Mesenchymal stem cell (in vitro differentiated cells and primary cell): ENCODE results near the gene RRP8. TPM values are rescaled to one million over a fixed set of nuclear protein-coding genes. Genes with fewer than 3 reads are reported as not detected.
A peak's percentile ranks its signal among the peaks of the same experiment; 100 is the strongest.

Source experiments
- DNase-seq: peaks from one replicate; pipeline ENCODE4 v3.0.0-alpha.2; 2013
- H2AFZ ChIP-seq: one replicate; pipeline ENCODE4 v1.6.1; 2013; ENCODE audit warnings: low read depth, mild to moderate bottlenecking, control low read depth, inconsistent platforms, low read length, moderate library complexity
- H2AK5ac ChIP-seq: 2 replicates; pipeline ENCODE4 v1.6.1; 2013; ENCODE audit warnings: low read length, moderate library complexity, mild to moderate bottlenecking, inconsistent platforms; ENCODE audit not compliant: severe bottlenecking
- H2BK120ac ChIP-seq: one replicate; pipeline ENCODE4 v1.6.1; 2013; ENCODE audit warnings: low read depth, mild to moderate bottlenecking, inconsistent platforms, low read length, moderate library complexity
- H2BK12ac ChIP-seq, 2 experiments: one replicate each; pipeline ENCODE4 v1.6.1; 2013; ENCODE audit warnings: inconsistent platforms in 2 of 2, low read length in 2 of 2, mild to moderate bottlenecking in 2 of 2, moderate library complexity in 2 of 2, control low read depth in 1 of 2
- H2BK15ac ChIP-seq: one replicate; pipeline ENCODE4 v1.6.1; 2013; ENCODE audit warnings: mild to moderate bottlenecking, low read depth, inconsistent platforms; ENCODE audit not compliant: poor library complexity, severe bottlenecking
- H2BK5ac ChIP-seq: 2 replicates; pipeline ENCODE4 v1.6.1; 2013; ENCODE audit warnings: low read depth, mild to moderate bottlenecking, low read length, control low read depth, inconsistent platforms; ENCODE audit not compliant: poor library complexity, severe bottlenecking
- H3K14ac ChIP-seq, 2 experiments: one replicate each; pipeline ENCODE4 v1.6.1; 2013; ENCODE audit warnings: inconsistent platforms in 2 of 2, low read length in 2 of 2, control low read depth in 1 of 2, mild to moderate bottlenecking in 1 of 2, moderate library complexity in 1 of 2
- H3K18ac ChIP-seq, 2 experiments: one replicate each; pipeline ENCODE4 v1.6.1; 2013; ENCODE audit warnings: inconsistent platforms in 2 of 2, low read length in 2 of 2, control low read depth in 1 of 2, low read depth in 1 of 2, mild to moderate bottlenecking in 1 of 2
- H3K23ac ChIP-seq, 2 experiments: one replicate each; pipeline ENCODE4 v1.6.1; 2013; ENCODE audit warnings: inconsistent platforms in 2 of 2, low read length in 2 of 2, mild to moderate bottlenecking in 2 of 2, moderate library complexity in 2 of 2, control low read depth in 1 of 2
- H3K27ac ChIP-seq: 2 replicates; pipeline ENCODE4 v1.5.1; 2013; ENCODE audit warnings: mild to moderate bottlenecking, moderate library complexity, low read length, control low read depth, inconsistent platforms; ENCODE audit not compliant: poor library complexity, severe bottlenecking
- H3K27me3 ChIP-seq, 2 experiments: 2 replicates each; pipeline versions ENCODE4 v1.6.1 to v1.7.0; 2013; ENCODE audit warnings: low read length in 2 of 2, mild to moderate bottlenecking in 2 of 2, moderate library complexity in 2 of 2, control low read depth in 1 of 2, inconsistent platforms in 1 of 2; ENCODE audit not compliant: control insufficient read depth in 1 of 2, insufficient read depth in 1 of 2
- H3K36me3 ChIP-seq, 2 experiments: 2 replicates each; pipeline versions ENCODE4 v1.6.1 to v1.7.0; 2013; ENCODE audit warnings: low read length in 2 of 2, control low read depth in 1 of 2, inconsistent platforms in 1 of 2, low read depth in 1 of 2, mild to moderate bottlenecking in 1 of 2; ENCODE audit not compliant: insufficient read depth in 2 of 2, control insufficient read depth in 1 of 2
- H3K4ac ChIP-seq, 2 experiments: one replicate each; pipeline ENCODE4 v1.6.1; 2013; ENCODE audit warnings: inconsistent platforms in 2 of 2, low read length in 2 of 2, mild to moderate bottlenecking in 2 of 2, moderate library complexity in 2 of 2, control low read depth in 1 of 2, low read depth in 1 of 2
- H3K4me1 ChIP-seq: 2 replicates; pipeline ENCODE4 v1.6.1; 2013; ENCODE audit warnings: low read depth, low read length, control low read depth; ENCODE audit not compliant: control insufficient read depth, insufficient read depth
- H3K4me2 ChIP-seq: 2 replicates; pipeline ENCODE4 v1.6.1; 2013; ENCODE audit warnings: low read length, mild to moderate bottlenecking, inconsistent platforms; ENCODE audit not compliant: poor library complexity, severe bottlenecking
- H3K4me3 ChIP-seq, 2 experiments: 2 replicates each; pipeline versions ENCODE4 v1.5.1 to v1.7.0; 2013; ENCODE audit warnings: low read length in 2 of 2, mild to moderate bottlenecking in 2 of 2, control low read depth in 1 of 2, low read depth in 1 of 2; ENCODE audit not compliant: insufficient read depth in 1 of 2
- H3K79me1 ChIP-seq: replicated peaks from 2 replicates; pipeline ENCODE4 v1.6.1; 2013; ENCODE audit warnings: mild to moderate bottlenecking, control low read depth, low read length, inconsistent platforms; ENCODE audit not compliant: poor library complexity, severe bottlenecking
- H3K9ac ChIP-seq: 2 replicates; pipeline ENCODE4 v1.7.0; 2013; ENCODE audit warnings: mild to moderate bottlenecking, low read length, moderate library complexity
- H3K9me3 ChIP-seq: 2 replicates; pipeline ENCODE4 v1.7.0; 2013; ENCODE audit warnings: mild to moderate bottlenecking, low read length; ENCODE audit not compliant: control insufficient read depth
- H4K8ac ChIP-seq: one replicate; pipeline ENCODE4 v1.6.1; 2013; ENCODE audit warnings: inconsistent platforms, mild to moderate bottlenecking, low read length, moderate library complexity
- H4K91ac ChIP-seq: one replicate; pipeline ENCODE4 v1.6.1; 2013; ENCODE audit warnings: mild to moderate bottlenecking, low read length, inconsistent platforms
- WGBS: methylation state at CpG from one replicate; pipeline ENCODE4 v1.1.7; 2013; ENCODE audit warnings: mixed read lengths; 5-methylcytosine and 5-hydroxymethylcytosine counted together
- polyA plus RNA-seq, 2 experiments: library from polyadenylated mRNA; stranded (reverse); fragments of 200-250 nt; gene quantifications; one replicate each; pipeline ENCODE4 v1.2.3, GENCODE V29; 2013

RRP8 gene
- 21.1 TPM for polyA plus RNA-seq (2013, experiment 1 of 2)
- 22.0 TPM for polyA plus RNA-seq (2013, experiment 2 of 2)

DNA sequence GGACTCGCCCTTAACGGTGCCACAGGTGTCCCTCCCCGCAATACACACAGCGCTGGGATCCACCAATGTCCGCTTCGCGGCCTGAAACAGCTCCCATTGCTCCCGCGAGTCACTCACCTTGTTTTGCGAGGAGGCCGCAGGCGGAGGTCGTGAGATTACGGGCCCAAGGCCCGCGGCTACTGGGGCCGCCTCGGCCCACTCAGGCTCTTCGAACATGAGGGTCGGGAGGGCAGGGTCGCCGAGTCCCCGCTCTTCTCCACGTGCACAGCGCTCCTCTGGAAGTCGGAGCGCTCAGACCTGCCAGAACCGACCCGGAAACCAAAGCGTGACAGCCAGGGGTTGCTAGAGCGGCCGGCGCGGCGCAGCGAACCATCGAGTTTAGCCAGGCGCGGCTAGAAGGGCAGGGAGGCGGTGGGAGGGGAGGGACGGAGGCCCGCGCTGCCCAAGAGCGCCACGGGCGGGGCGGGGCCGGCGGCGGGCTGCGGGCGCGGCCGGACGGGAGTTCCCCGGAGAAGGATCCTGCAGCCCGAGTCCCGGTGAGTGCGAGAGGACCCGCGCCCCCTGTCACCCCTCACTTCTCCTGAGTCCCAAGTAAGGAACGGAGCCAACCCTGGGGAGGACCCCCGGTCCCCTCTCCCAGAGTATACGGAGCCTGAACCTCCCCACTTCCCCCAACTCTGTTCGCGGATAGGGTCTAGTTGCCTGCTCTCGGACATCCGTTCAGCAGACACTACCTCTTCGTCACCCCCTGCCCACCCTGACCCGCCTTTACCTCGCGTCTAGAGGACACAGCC is at the start of gene RRP8, which contains the start of gene ILK:
Gene RRP8 (minus strand): TSS at position 330 of the 794 bp plus-strand sequence. CDS start 114 bp downstream, at position 216.
Gene ILK (plus strand): TSS at position 488 of the 794 bp plus-strand sequence. CDS start 498 bp downstream, outside the sequence.
- Histone ChIP-seq H2BK15ac (peak within 1 kb of the TSS; percentile 2), H3K14ac (peak within 1 kb of the TSS in 1 of 2 experiments; percentile 96), H3K36me3 (peaks cover 36 to 50% of the 10 kb centered on the region in 2 experiments), H2BK120ac (peak within 1 kb of the TSS; percentile 35), H3K27me3 (no peaks in the 10 kb centered on the region), H2BK5ac (peak within 1 kb of the TSS; percentile 68), H3K9ac (peak within 1 kb of the TSS; percentile 93), H3K27ac (peak within 1 kb of the TSS; percentile 92), H2AFZ (peak within 1 kb of the TSS; percentile 78), H3K4me1 (peaks cover 17% of the 10 kb centered on the region), H2BK12ac (peak within 1 kb of the TSS in 1 of 2 experiments; percentile 79), H3K79me1 (peaks cover 24% of the 10 kb centered on the region), H3K4me2 (peak within 1 kb of the TSS; percentile 74), H4K91ac (peak within 1 kb of the TSS; percentile 48), H3K9me3 (no peaks in the 10 kb centered on the region), H3K4me3 (peak within 1 kb of the TSS; percentile 85 to 98), H3K4ac (peak within 1 kb of the TSS; percentile 26 to 69), H3K18ac (peak within 1 kb of the TSS; percentile 71 to 82), H4K8ac (no peak within 1 kb of the TSS), H3K23ac (peak within 1 kb of the TSS in 1 of 2 experiments; percentile 80), H2AK5ac (peak within 1 kb of the TSS; percentile 49)
- peak; percentile 92 for DNase-seq
- WGBS = 1% methylated on average over 67 of the region's 72 CpGs

DNA sequence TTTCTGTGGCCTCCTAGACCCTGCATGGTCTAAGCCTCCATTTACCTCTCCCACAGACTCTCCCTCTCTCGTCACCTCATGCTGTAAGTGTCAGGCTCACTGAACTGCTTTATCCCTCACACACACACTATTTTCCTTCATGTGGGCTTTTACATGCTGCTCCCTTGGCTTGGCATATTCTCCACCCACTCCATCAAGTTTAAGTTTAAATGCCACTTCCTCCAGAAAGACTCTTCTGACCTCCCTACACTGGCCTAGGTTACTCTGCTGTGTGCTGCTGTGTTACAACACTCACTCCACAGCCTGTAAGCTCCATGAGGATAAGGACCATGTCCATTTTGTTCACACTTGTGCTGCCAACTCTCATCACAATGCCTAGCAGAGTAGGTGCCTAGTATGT is 49.7 kb upstream of the RRP8 start:
- H3K27ac ChIP-seq = no peak overlapping the region
- H3K79me1 ChIP-seq = no peaks in the 10 kb centered on the region
- 97% methylated on average over 1 of the region's 1 CpG for WGBS
- no peak overlapping the region for H2BK15ac ChIP-seq
- H3K4ac ChIP-seq = no peak overlapping the region
- no peak overlapping the region for H3K4me3 ChIP-seq
- no peak overlapping the region for H3K18ac ChIP-seq
- no peak overlapping the region for H4K91ac ChIP-seq
- no peaks in the 10 kb centered on the region for H3K36me3 ChIP-seq
- no peak overlapping the region for H2AFZ ChIP-seq
- DNase-seq = no peak
- H3K14ac ChIP-seq = no peak overlapping the region
- H2BK120ac ChIP-seq = no peak overlapping the region
- H3K9me3 ChIP-seq = no peaks in the 10 kb centered on the region
- no peak overlapping the region for H3K9ac ChIP-seq
- H2AK5ac ChIP-seq = no peak overlapping the region
- H3K27me3 ChIP-seq = peaks cover 62 to 73% of the 10 kb centered on the region in 2 experiments
- no peak overlapping the region for H3K23ac ChIP-seq
- no peak overlapping the region for H2BK12ac ChIP-seq
- peaks cover 7% of the 10 kb centered on the region for H3K4me1 ChIP-seq
- no peak overlapping the region for H3K4me2 ChIP-seq
- no peak overlapping the region for H2BK5ac ChIP-seq
- H4K8ac ChIP-seq = no peak overlapping the region

DNA sequence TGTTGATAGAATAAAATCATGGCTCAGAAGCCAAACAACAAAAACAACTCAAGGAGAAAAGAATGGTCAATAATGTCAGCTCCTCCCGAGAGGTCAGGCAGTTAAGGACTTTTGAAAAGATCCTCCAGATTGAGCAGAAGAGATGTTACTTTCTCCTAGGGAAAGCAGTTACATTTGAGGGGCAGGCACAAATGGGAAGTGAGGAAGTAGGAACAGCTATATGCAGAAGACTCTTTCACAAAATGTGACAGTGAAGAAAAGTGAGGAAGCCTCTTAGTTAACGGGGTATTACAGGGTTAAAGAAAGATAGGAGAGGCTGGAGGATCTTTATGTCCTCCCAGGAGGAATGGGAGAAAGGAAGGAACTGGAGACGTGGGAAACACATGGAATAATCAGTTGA is 48.8 kb upstream of the RRP8 start:
- H3K27me3 ChIP-seq = peaks cover 62 to 73% of the 10 kb centered on the region in 2 experiments
- H3K4me1 ChIP-seq = peaks cover 8% of the 10 kb centered on the region
- no peaks in the 10 kb centered on the region for H3K9me3 ChIP-seq
- H3K18ac ChIP-seq = no peak overlapping the region
- no peak overlapping the region for H2BK12ac ChIP-seq
- no peaks in the 10 kb centered on the region for H3K36me3 ChIP-seq
- no peak overlapping the region for H3K9ac ChIP-seq
- H4K91ac ChIP-seq = no peak overlapping the region
- H3K4me3 ChIP-seq = no peak overlapping the region
- no peak overlapping the region for H2AK5ac ChIP-seq
- DNase-seq = no peak
- H4K8ac ChIP-seq = no peak overlapping the region
- no peak overlapping the region for H3K4me2 ChIP-seq
- no peak overlapping the region for H3K27ac ChIP-seq
- no peak overlapping the region for H3K23ac ChIP-seq
- H3K79me1 ChIP-seq = no peaks in the 10 kb centered on the region
- no peak overlapping the region for H3K14ac ChIP-seq
- no peak overlapping the region for H2BK15ac ChIP-seq
- H2BK120ac ChIP-seq = no peak overlapping the region
- no peak overlapping the region for H2BK5ac ChIP-seq
- no peak overlapping the region for H3K4ac ChIP-seq
- 69% methylated on average over 3 of the region's 3 CpGs for WGBS
- H2AFZ ChIP-seq = no peak overlapping the region

DNA sequence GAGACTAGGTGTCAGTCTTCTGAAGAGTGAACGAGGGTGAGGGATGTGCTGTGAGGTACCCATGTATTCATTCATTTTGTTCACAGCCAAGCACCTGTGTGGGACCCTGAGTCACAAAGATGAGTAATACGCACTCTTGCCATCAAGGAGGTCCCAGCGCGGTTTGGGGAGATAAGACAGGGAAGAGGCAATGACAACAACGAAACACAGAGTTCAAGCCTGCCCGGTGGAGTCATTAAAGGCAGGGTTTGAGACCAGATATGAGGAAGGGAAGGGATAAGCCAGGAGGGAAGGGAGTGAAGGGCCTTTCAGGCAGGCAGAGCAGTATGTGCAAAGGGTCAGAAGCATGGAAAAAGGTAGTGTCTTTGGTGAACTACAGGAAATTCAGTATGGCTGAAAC is 47.6 kb upstream of the RRP8 start:
- Histone ChIP-seq H3K27me3 (peaks cover 51 to 64% of the 10 kb centered on the region in 2 experiments), H3K23ac (peak overlapping the region in 1 of 2 experiments; percentile 95), H2BK5ac (no peak overlapping the region), H3K4ac (peak overlapping the region in 1 of 2 experiments; percentile 66), H3K18ac (peak overlapping the region in 1 of 2 experiments; percentile 48), H3K14ac (peak overlapping the region in 1 of 2 experiments; percentile 81), H2BK15ac (no peak overlapping the region), H3K4me3 (no peak overlapping the region), H3K79me1 (no peaks in the 10 kb centered on the region), H3K9ac (no peak overlapping the region), H2BK120ac (no peak overlapping the region), H4K91ac (no peak overlapping the region), H3K27ac (no peak overlapping the region), H3K4me1 (peaks cover 20% of the 10 kb centered on the region), H3K9me3 (no peaks in the 10 kb centered on the region), H2AFZ (no peak overlapping the region), H2BK12ac (peak overlapping the region in 1 of 2 experiments; percentile 72), H3K36me3 (no peaks in the 10 kb centered on the region), H4K8ac (peak overlapping the region; percentile 56), H2AK5ac (no peak overlapping the region), H3K4me2 (no peak overlapping the region)
- 21% methylated on average over 6 of the region's 6 CpGs for WGBS
- no peak for DNase-seq
